Caco-2 (cell line): Measurements from ENCODE around the gene RNPS1. TPM values are rescaled to one million over a fixed set of nuclear protein-coding genes. Genes with fewer than 3 reads are reported as not detected.
"Not testable (repeated sequence)": the region's sequence is repeated elsewhere in the genome, so short reads cannot be mapped to it uniquely, and the experiment has no call there.

Experiments
- BruUV-seq: library from RNA; stranded (reverse); fragments of 400-500 nt; replicated peaks from 2 replicates; lab custom pipeline; 2021; lab: Mats Ljungman, UMichigan
- CTCF ChIA-PET: fragments of 300-600 bp; sonication (Branson Sonifier 250); formaldehyde crosslinking; loops from one replicate; lab custom pipeline; 2022; ENCODE audit warnings: antibody characterized with exemption; lab: Charles Lee
- POLR2A ChIA-PET: fragments of 300-600 bp; sonication (Branson Sonifier 250); formaldehyde crosslinking; loops from one replicate; lab custom pipeline; 2022; ENCODE audit warnings: antibody characterized with exemption; lab: Charles Lee
- DNase-seq, 2 experiments: peaks; one replicate each; pipeline versions ENCODE4 v3.0.0 to v3.0.0-alpha.2; 2020 to 2022
- H3K27me3 ChIP-seq: replicated peaks from 2 replicates; pipeline ENCODE4 v1.6.0; 2011; ENCODE audit warnings: low read length; ENCODE audit not compliant: control insufficient read depth, insufficient read depth
- H3K36me3 ChIP-seq: 2 replicates; pipeline ENCODE4 v1.5.1; 2011; ENCODE audit warnings: low read length; ENCODE audit not compliant: control insufficient read depth, insufficient read depth
- H3K4me1 ChIP-seq: fragments of 250-450 bp; sonication (Bioruptor Pico); 2 replicates; pipeline ENCODE4 v1.5.1; 2020; ENCODE audit warnings: mild to moderate bottlenecking
- H3K4me3 ChIP-seq: 2 replicates; pipeline ENCODE4 v1.5.1; 2011; ENCODE audit warnings: low read depth, mild to moderate bottlenecking, control low read depth, low read length
- H3K9me3 ChIP-seq: fragments of 250-450 bp; sonication (Bioruptor Pico); 2 replicates; pipeline ENCODE4 v1.5.1; 2020; ENCODE audit warnings: mild to moderate bottlenecking, moderate library complexity
- H3K27ac Mint-ChIP-seq: one replicate; pipeline ENCODE4 v1.8.0; 2022; ENCODE audit warnings: mixed read lengths; ENCODE audit not compliant: unreplicated experiment
- H3K27me3 Mint-ChIP-seq: one replicate; pipeline ENCODE4 v1.8.0; 2022; ENCODE audit warnings: mixed read lengths; ENCODE audit not compliant: insufficient read depth, unreplicated experiment
- H3K36me3 Mint-ChIP-seq: one replicate; pipeline ENCODE4 v1.8.0; 2022; ENCODE audit warnings: mild to moderate bottlenecking, mixed read lengths; ENCODE audit not compliant: insufficient read depth, unreplicated experiment
- H3K4me1 Mint-ChIP-seq: one replicate; pipeline ENCODE4 v1.8.0; 2022; ENCODE audit warnings: low read depth, mixed read lengths; ENCODE audit not compliant: unreplicated experiment
- H3K4me3 Mint-ChIP-seq: one replicate; pipeline ENCODE4 v1.8.0; 2022; ENCODE audit warnings: mild to moderate bottlenecking, moderate library complexity, mixed read lengths; ENCODE audit not compliant: unreplicated experiment
- H3K9me3 Mint-ChIP-seq: one replicate; pipeline ENCODE4 v1.8.0; 2022; ENCODE audit warnings: mixed read lengths; ENCODE audit not compliant: unreplicated experiment
- intact Hi-C: fragments of 100-400 bp; cut with micrococcal nuclease; formaldehyde crosslinking; loops from one replicate; pipeline ENCODE4 v1.10.0; 2022; ENCODE audit not compliant: unreplicated experiment
- total RNA-seq: library from RNA; stranded (reverse); gene quantifications from 2 replicates; pipeline ENCODE4 v1.2.3, GENCODE V29; 2022
- TF ChIP-seq, protein P1 (sequence below), 2 experiments: fragments of 200-600 bp in 1 of 2; IDR thresholded peaks; 1 replicate in 1 of 2; 2 replicates in 1 of 2; pipeline versions ENCODE4 v1.5.1 to v1.8.0; 2011 to 2022; ENCODE audit warnings: antibody characterized with exemption in 1 of 2, control low read depth in 1 of 2, inconsistent platforms in 1 of 2, low read depth in 1 of 2, low read length in 1 of 2, mild to moderate bottlenecking in 1 of 2, moderate library complexity in 1 of 2; ENCODE audit not compliant: insufficient read depth in 1 of 2, severe bottlenecking in 1 of 2, unreplicated experiment in 1 of 2

Gene RNPS1
- total RNA-seq, 1 experiment from 2014 or later = 210 TPM

DNA sequence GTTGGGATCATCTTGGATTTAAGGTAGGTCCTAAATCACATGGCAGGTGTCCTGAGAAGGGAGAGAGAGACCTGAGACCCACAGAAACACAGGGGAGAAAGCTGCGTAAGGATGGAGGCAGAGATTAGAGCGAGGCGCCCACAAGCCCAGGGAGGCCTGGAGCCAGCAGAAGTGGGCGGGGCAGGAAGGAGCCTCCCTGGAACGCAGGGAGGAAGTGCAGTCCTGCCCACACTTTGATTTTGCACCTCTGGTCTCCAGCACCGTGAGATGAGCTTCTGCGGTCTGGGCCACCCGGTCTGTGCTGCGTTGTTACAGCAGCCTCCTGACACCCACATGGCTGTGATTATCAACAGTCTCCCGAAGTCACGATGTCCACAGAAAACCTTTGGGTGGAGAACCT, 25.3 kb downstream of the RNPS1 start:
- no peak overlapping the region for H3K27ac Mint-ChIP-seq
- intact Hi-C loops = no loop called here
- TF ChIP-seq, protein P1, sequence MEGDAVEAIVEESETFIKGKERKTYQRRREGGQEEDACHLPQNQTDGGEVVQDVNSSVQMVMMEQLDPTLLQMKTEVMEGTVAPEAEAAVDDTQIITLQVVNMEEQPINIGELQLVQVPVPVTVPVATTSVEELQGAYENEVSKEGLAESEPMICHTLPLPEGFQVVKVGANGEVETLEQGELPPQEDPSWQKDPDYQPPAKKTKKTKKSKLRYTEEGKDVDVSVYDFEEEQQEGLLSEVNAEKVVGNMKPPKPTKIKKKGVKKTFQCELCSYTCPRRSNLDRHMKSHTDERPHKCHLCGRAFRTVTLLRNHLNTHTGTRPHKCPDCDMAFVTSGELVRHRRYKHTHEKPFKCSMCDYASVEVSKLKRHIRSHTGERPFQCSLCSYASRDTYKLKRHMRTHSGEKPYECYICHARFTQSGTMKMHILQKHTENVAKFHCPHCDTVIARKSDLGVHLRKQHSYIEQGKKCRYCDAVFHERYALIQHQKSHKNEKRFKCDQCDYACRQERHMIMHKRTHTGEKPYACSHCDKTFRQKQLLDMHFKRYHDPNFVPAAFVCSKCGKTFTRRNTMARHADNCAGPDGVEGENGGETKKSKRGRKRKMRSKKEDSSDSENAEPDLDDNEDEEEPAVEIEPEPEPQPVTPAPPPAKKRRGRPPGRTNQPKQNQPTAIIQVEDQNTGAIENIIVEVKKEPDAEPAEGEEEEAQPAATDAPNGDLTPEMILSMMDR (IDR thresholded peaks at IDR 0.05; ENCODE audit: insufficient read depth in 1 of 2, low read depth in 1 of 2, low read length in 1 of 2, severe bottlenecking in 1 of 2, unreplicated experiment in 1 of 2) = no peak
- no peaks in the 10 kb centered on the region; the same call in none of the 2 replicates for H3K36me3 ChIP-seq
- DNase-seq = no peak
- no peaks in the 10 kb centered on the region for H3K27me3 Mint-ChIP-seq
- no peak overlapping the region for H3K4me3 Mint-ChIP-seq
- POLR2A ChIA-PET = no interaction called here
- no TSS peak for BruUV-seq
- peaks cover 64% of the 10 kb centered on the region for H3K36me3 Mint-ChIP-seq
- H3K4me1 Mint-ChIP-seq = no peaks in the 10 kb centered on the region
- H3K27me3 ChIP-seq = no peaks in the 10 kb centered on the region
- H3K4me1 ChIP-seq = no peaks in the 10 kb centered on the region
- H3K9me3 Mint-ChIP-seq = no peaks in the 10 kb centered on the region
- CTCF ChIA-PET = no interaction called here
- no peaks in the 10 kb centered on the region for H3K9me3 ChIP-seq
- H3K4me3 ChIP-seq = no peak overlapping the region

DNA sequence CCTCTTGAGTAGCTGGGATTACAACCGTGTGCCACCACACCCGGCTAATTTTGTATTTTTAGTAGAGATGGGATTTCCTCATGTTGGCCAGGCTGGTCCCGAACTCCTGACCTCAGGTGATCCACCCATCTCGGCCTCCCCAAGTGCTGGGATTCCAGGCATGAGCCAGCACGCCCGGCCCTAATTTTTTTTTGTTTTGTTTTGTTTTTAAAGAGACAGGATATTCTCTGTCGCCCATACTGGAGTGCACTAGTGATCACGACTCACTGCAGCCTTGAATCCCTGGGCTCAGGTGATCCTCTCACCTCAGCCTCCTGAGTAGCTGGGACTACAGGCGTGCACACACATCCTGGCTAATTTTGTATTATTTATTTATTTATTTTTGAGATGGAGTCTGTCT, 27.6 kb downstream of the RNPS1 start:
- DNase-seq, H3K9me3 Mint-ChIP-seq, H3K27ac Mint-ChIP-seq, H3K36me3 ChIP-seq, intact Hi-C loops, H3K27me3 Mint-ChIP-seq, H3K27me3 ChIP-seq, H3K4me3 ChIP-seq, H3K4me3 Mint-ChIP-seq, H3K4me1 Mint-ChIP-seq, POLR2A ChIA-PET, BruUV-seq, H3K9me3 ChIP-seq, H3K4me1 ChIP-seq, CTCF ChIA-PET: not testable (repeated sequence)
- H3K36me3 Mint-ChIP-seq = peaks cover 71% of the 10 kb centered on the region

GRCh38 chr16:2238838-2239675, 28.9 kb downstream of the RNPS1 start:
- POLR2A ChIA-PET = interaction anchor here (0.8 kb wide), 1 partner anchor 25 kb away, joined by 3 read pairs; the partner anchor contains the start of gene PGP
- no peaks in the 10 kb centered on the region for H3K4me1 Mint-ChIP-seq
- Histone ChIP-seq H3K36me3 (no peaks in the 10 kb centered on the region; the same call in 1 of the 2 replicates), H3K9me3 (no peaks in the 10 kb centered on the region), H3K4me3 (no peak overlapping the region), H3K4me1 (peaks cover 8% of the 10 kb centered on the region; the same call in 1 of the 2 replicates), H3K27me3 (no peaks in the 10 kb centered on the region)
- DNase-seq = peak in 1 of 2 experiments; percentile 32
- peaks cover 69% of the 10 kb centered on the region for H3K36me3 Mint-ChIP-seq
- TF ChIP-seq, protein P1 (IDR thresholded peaks at IDR 0.05; ENCODE audit: insufficient read depth in 1 of 2, low read depth in 1 of 2, low read length in 1 of 2, severe bottlenecking in 1 of 2, unreplicated experiment in 1 of 2) = no peak
- intact Hi-C loops = no loop called here
- H3K9me3 Mint-ChIP-seq = no peaks in the 10 kb centered on the region
- H3K27ac Mint-ChIP-seq = no peak overlapping the region
- BruUV-seq = no TSS peak
- H3K4me3 Mint-ChIP-seq = no peak overlapping the region
- CTCF ChIA-PET = interaction anchor here (0.9 to 1.0 kb wide), 2 partner anchors 13 to 44 kb away, joined by 3 read pairs; no protein-coding TSS in a partner anchor
- no peaks in the 10 kb centered on the region for H3K27me3 Mint-ChIP-seq
